ENCODE data around the gene USP24. TPM values are rescaled to one million over a fixed set of nuclear protein-coding genes. Genes with fewer than 3 reads are reported as not detected.

The USP24 gene
- polyA plus RNA-seq, 1 donor from 2014 or later, result 29.5 TPM

DNA sequence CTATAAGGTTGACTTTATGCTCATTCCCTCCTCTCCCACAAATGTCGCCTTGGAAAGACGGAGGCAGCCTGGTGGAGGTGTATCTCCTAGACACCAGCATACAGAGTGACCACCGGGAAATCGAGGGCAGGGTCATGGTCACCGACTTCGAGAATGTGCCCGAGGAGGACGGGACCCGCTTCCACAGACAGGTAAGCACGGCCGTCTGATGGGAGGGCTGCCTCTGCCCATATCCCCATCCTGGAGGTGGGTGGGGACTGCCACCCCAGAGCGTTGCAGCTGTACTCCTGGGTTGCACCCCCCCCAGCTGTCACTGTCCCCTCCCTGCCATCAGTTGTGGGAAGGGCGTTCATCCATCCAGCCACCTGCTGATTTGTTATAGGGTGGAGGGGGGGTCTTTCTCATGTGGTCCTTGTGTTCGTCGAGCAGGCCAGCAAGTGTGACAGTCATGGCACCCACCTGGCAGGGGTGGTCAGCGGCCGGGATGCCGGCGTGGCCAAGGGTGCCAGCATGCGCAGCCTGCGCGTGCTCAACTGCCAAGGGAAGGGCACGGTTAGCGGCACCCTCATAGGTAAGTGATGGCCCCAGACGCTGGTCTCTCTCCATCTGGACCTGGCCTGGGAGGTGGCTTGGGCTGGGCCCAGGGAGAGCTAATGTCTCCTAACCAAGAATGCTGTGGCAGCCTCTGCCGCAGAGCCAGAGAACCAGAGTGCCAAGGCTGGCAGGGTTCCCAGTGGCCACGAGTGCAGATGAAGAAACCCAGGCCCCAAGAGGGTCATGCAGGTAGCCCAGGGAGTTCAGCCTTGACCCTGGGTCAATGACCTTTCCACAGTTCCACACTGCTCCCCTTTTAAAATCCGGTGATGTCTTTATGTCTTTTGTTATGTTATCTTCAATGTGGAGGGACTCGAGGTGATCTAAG is 162.7 kb downstream of the USP24 start:
- Histone ChIP-seq H4K20me1 (ENCODE audit: insufficient read depth) (no peaks in the 10 kb centered on the region), H3F3A (ENCODE audit: insufficient read depth, low read length, poor library complexity, severe bottlenecking) (no peaks in the 10 kb centered on the region), H3K9me3 (ENCODE audit: low read length) (no peaks in the 10 kb centered on the region), H3K4me3 (ENCODE audit: low read length) (no peak overlapping the region), H3K36me3 (ENCODE audit: insufficient read depth, low read length) (no peaks in the 10 kb centered on the region), H3K9me2 (ENCODE audit: insufficient read depth, low read length) (no peaks in the 10 kb centered on the region), H3K4me2 (ENCODE audit: low read length) (no peak overlapping the region), H3K79me2 (replicated peaks; ENCODE audit: insufficient read depth, low read length) (no peaks in the 10 kb centered on the region), H2AFZ (ENCODE audit: low read depth, low read length) (no peak overlapping the region), H3K27me3 (ENCODE audit: insufficient read depth, low read depth, low read length) (no peaks in the 10 kb centered on the region), H3K9ac (ENCODE audit: low read length) (no peak overlapping the region), H3K27ac (ENCODE audit: low read length) (no peak overlapping the region)
- TF ChIP-seq POLR2AphosphoS5 (IDR thresholded peaks at IDR 0.05) (no peak), SMC3 (conservative IDR thresholded peaks at IDR 0.05; ENCODE audit: poor library complexity) (no peak), EP300 (conservative IDR thresholded peaks at IDR 0.05; ENCODE audit: poor library complexity, severe bottlenecking) (no peak), REST (IDR thresholded peaks at IDR 0.05; ENCODE audit: borderline replicate concordance) (no peak), TAF1 (IDR thresholded peaks at IDR 0.05; ENCODE audit: low read depth) (no peak), MXI1 (conservative IDR thresholded peaks at IDR 0.05; ENCODE audit: poor library complexity, severe bottlenecking) (no peak), RAD21 (conservative IDR thresholded peaks at IDR 0.05) (no peak), EZH2 (IDR thresholded peaks at IDR 0.05; ENCODE audit: borderline replicate concordance, insufficient read depth, low read length, poor library complexity, severe bottlenecking) (no peak)
- TF ChIP-seq, protein P1, sequence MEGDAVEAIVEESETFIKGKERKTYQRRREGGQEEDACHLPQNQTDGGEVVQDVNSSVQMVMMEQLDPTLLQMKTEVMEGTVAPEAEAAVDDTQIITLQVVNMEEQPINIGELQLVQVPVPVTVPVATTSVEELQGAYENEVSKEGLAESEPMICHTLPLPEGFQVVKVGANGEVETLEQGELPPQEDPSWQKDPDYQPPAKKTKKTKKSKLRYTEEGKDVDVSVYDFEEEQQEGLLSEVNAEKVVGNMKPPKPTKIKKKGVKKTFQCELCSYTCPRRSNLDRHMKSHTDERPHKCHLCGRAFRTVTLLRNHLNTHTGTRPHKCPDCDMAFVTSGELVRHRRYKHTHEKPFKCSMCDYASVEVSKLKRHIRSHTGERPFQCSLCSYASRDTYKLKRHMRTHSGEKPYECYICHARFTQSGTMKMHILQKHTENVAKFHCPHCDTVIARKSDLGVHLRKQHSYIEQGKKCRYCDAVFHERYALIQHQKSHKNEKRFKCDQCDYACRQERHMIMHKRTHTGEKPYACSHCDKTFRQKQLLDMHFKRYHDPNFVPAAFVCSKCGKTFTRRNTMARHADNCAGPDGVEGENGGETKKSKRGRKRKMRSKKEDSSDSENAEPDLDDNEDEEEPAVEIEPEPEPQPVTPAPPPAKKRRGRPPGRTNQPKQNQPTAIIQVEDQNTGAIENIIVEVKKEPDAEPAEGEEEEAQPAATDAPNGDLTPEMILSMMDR (IDR thresholded peaks at IDR 0.05; ENCODE audit: poor library complexity, severe bottlenecking), result no peak

DNA sequence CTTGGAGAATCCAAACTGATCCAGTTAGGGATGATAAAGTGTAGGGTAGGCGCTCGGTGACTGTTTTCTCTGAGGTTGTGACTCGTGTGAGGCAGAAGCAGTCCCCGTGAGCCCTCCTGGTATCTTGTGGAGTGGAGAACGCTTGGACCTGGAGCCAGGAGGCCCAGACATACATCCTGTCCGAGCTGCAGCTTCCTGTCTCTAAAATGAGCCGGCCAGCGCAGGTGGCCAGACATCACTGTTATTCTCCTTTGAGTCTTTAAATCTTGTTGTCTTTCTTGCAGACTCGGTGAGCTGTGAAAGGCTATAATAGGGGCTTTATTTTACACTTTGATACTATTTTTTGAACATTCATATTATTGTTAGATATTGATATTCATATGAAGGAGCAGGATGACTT is 163.5 kb downstream of the USP24 start:
- H3F3A ChIP-seq (ENCODE audit: insufficient read depth, low read length, poor library complexity, severe bottlenecking), result no peaks in the 10 kb centered on the region
- no peak overlapping the region for H3K9ac ChIP-seq (ENCODE audit: low read length)
- no peaks in the 10 kb centered on the region for H3K27me3 ChIP-seq (ENCODE audit: insufficient read depth, low read depth, low read length)
- TF ChIP-seq, protein P1 (IDR thresholded peaks at IDR 0.05; ENCODE audit: poor library complexity, severe bottlenecking), result no peak
- TF ChIP-seq EP300 (conservative IDR thresholded peaks at IDR 0.05; ENCODE audit: poor library complexity, severe bottlenecking) (no peak), MXI1 (conservative IDR thresholded peaks at IDR 0.05; ENCODE audit: poor library complexity, severe bottlenecking) (no peak), REST (IDR thresholded peaks at IDR 0.05; ENCODE audit: borderline replicate concordance) (no peak), RAD21 (conservative IDR thresholded peaks at IDR 0.05) (no peak), TAF1 (IDR thresholded peaks at IDR 0.05; ENCODE audit: low read depth) (no peak), POLR2AphosphoS5 (IDR thresholded peaks at IDR 0.05) (no peak), EZH2 (IDR thresholded peaks at IDR 0.05; ENCODE audit: borderline replicate concordance, insufficient read depth, low read length, poor library complexity, severe bottlenecking) (no peak), SMC3 (conservative IDR thresholded peaks at IDR 0.05; ENCODE audit: poor library complexity) (no peak)
- H3K4me2 ChIP-seq (ENCODE audit: low read length), result no peak overlapping the region
- H3K9me2 ChIP-seq (ENCODE audit: insufficient read depth, low read length), result no peaks in the 10 kb centered on the region
- H3K9me3 ChIP-seq (ENCODE audit: low read length), result no peaks in the 10 kb centered on the region
- H3K27ac ChIP-seq (ENCODE audit: low read length), result no peak overlapping the region
- no peak overlapping the region for H2AFZ ChIP-seq (ENCODE audit: low read depth, low read length)
- no peaks in the 10 kb centered on the region for H3K36me3 ChIP-seq (ENCODE audit: insufficient read depth, low read length)
- no peaks in the 10 kb centered on the region for H3K79me2 ChIP-seq (replicated peaks; ENCODE audit: insufficient read depth, low read length)
- no peak overlapping the region for H3K4me3 ChIP-seq (ENCODE audit: low read length)
- no peaks in the 10 kb centered on the region for H4K20me1 ChIP-seq (ENCODE audit: insufficient read depth)

Data from neural cell (in vitro differentiated cells).